Hepatocyte (in vitro differentiated cells): ENCODE results near the gene RADIL. TPM values are rescaled to one million over a fixed set of nuclear protein-coding genes. Genes with fewer than 3 reads are reported as not detected.

Source experiments
- DNase-seq: peaks from one replicate; pipeline ENCODE4 v3.0.0-alpha.2; 2016; ENCODE audit warnings: low spot score
- H2AFZ ChIP-seq: fragments of 200-600 bp; sonication (generic); 2 replicates; pipeline ENCODE4 v1.6.0; 2016; ENCODE audit warnings: antibody characterized with exemption, mild to moderate bottlenecking
- H3K27ac ChIP-seq: fragments of 200-600 bp; sonication (generic); 2 replicates; pipeline ENCODE4 v1.5.1; 2016; ENCODE audit warnings: mild to moderate bottlenecking
- H3K27me3 ChIP-seq: fragments of 200-600 bp; sonication (generic); 2 replicates; pipeline ENCODE4 v1.6.1; 2016
- H3K36me3 ChIP-seq: fragments of 200-600 bp; sonication (generic); replicated peaks from 2 replicates; pipeline ENCODE4 v1.5.1; 2016; ENCODE audit warnings: low read depth; ENCODE audit not compliant: insufficient read depth
- H3K4me1 ChIP-seq: fragments of 200-600 bp; sonication (generic); 2 replicates; pipeline ENCODE4 v1.5.1; 2016; ENCODE audit warnings: mild to moderate bottlenecking, moderate library complexity; ENCODE audit not compliant: insufficient read depth
- H3K4me2 ChIP-seq: fragments of 200-600 bp; sonication (generic); 2 replicates; pipeline ENCODE4 v1.6.0; 2016
- H3K4me3 ChIP-seq: fragments of 200-600 bp; sonication (generic); 2 replicates; pipeline ENCODE4 v1.5.1; 2016; ENCODE audit warnings: mild to moderate bottlenecking
- H3K79me2 ChIP-seq: fragments of 200-600 bp; sonication (generic); 2 replicates; pipeline ENCODE4 v1.6.0; 2017; ENCODE audit warnings: mild to moderate bottlenecking
- H3K9me2 ChIP-seq: fragments of 200-600 bp; sonication (generic); replicated peaks from 2 replicates; pipeline ENCODE4 v1.6.0; 2017; ENCODE audit warnings: mild to moderate bottlenecking; ENCODE audit not compliant: insufficient read depth
- H3K9me3 ChIP-seq: fragments of 200-600 bp; sonication (generic); 2 replicates; pipeline ENCODE4 v1.5.1; 2016; ENCODE audit warnings: low read depth, mild to moderate bottlenecking
- H4K20me1 ChIP-seq: fragments of 200-600 bp; sonication (generic); 2 replicates; pipeline ENCODE4 v1.6.0; 2016; ENCODE audit warnings: mild to moderate bottlenecking; ENCODE audit not compliant: insufficient read depth, poor library complexity, severe bottlenecking
- CTCF ChIP-seq: fragments of 200-600 bp; sonication (generic); IDR thresholded peaks from 2 replicates; pipeline ENCODE4 v1.5.1; 2016; ENCODE audit warnings: antibody characterized with exemption, mild to moderate bottlenecking; ENCODE audit not compliant: poor library complexity
- EZH2 ChIP-seq: fragments of 200-600 bp; sonication (generic); IDR thresholded peaks from 2 replicates; pipeline ENCODE4 v1.6.1; 2016; ENCODE audit warnings: antibody characterized with exemption, mild to moderate bottlenecking, borderline replicate concordance
- EZH2phosphoT487 ChIP-seq: fragments of 200-600 bp; sonication (generic); IDR thresholded peaks from one replicate; pipeline ENCODE4 v1.6.1; 2018; ENCODE audit warnings: antibody characterized with exemption, mild to moderate bottlenecking, low read depth, moderate library complexity; ENCODE audit not compliant: unreplicated experiment, severe bottlenecking
- WGBS: methylation state at CpG from one replicate; pipeline ENCODE4 v1.1.6; 2016; ENCODE audit warnings: low lambda C conversion rate; ENCODE audit errors: missing lambda C conversion rate; 5-methylcytosine and 5-hydroxymethylcytosine counted together
- polyA plus RNA-seq: library from polyadenylated mRNA; unstranded; fragments of >200 nt; fragmentation: Nextera tagmentation; extraction: Ambion mirVana; gene quantifications from 2 replicates; pipeline ENCODE4 v1.2.1, GENCODE V29; 2016
- total RNA-seq: library from RNA; depleted of rRNA; stranded (reverse); fragments of >200 nt; gene quantifications from 2 replicates; pipeline ENCODE4 v1.2.3, GENCODE V29; 2014

Gene RADIL
- total and polyA plus RNA-seq, 2 experiments from 2014 or later: 0.53 to 0.60 TPM

- no peaks in the 10 kb centered on the region for H3K27me3 ChIP-seq
- DNase-seq: no peak
- no peaks in the 10 kb centered on the region for H3K9me2 ChIP-seq
- H3K36me3 ChIP-seq: no peaks in the 10 kb centered on the region
- peaks cover 2% of the 10 kb centered on the region for H3K79me2 ChIP-seq
- H3K9me3 ChIP-seq: no peaks in the 10 kb centered on the region
- no peak overlapping the region for H3K27ac ChIP-seq
- TF ChIP-seq CTCF: no peak
- TF ChIP-seq EZH2phosphoT487: no peak
- TF ChIP-seq EZH2: no peak
- 99% methylated on average over 26 of the region's 40 CpGs for WGBS
- H3K4me3 ChIP-seq: no peak overlapping the region
- H3K4me1 ChIP-seq: no peaks in the 10 kb centered on the region
- H3K4me2 ChIP-seq: no peak overlapping the region
- no peaks in the 10 kb centered on the region for H4K20me1 ChIP-seq
- H2AFZ ChIP-seq: no peak overlapping the region
These were observed 124.3 kb downstream of the RADIL start for GRCh38 chr7:4759211-4759610.

- no peaks in the 10 kb centered on the region for H3K36me3 ChIP-seq
- H3K4me1 ChIP-seq: no peaks in the 10 kb centered on the region
- no peaks in the 10 kb centered on the region for H3K9me2 ChIP-seq
- H3K4me3 ChIP-seq: no peak overlapping the region
- H2AFZ ChIP-seq: no peak overlapping the region
- peaks cover 5% of the 10 kb centered on the region for H3K79me2 ChIP-seq
- no peak for TF ChIP-seq EZH2phosphoT487
- no peak for TF ChIP-seq EZH2
- no peak for TF ChIP-seq CTCF
- H3K27ac ChIP-seq: no peak overlapping the region
- no peaks in the 10 kb centered on the region for H3K9me3 ChIP-seq
- WGBS: 97% methylated on average over 29 of the region's 29 CpGs
- no peaks in the 10 kb centered on the region for H4K20me1 ChIP-seq
- H3K27me3 ChIP-seq: no peaks in the 10 kb centered on the region
- DNase-seq: no peak
- no peak overlapping the region for H3K4me2 ChIP-seq
These were observed 124.7 kb downstream of the RADIL start for GRCh38 chr7:4758791-4759190.

- no peak overlapping the region for H2AFZ ChIP-seq
- H3K9me2 ChIP-seq: no peaks in the 10 kb centered on the region
- H4K20me1 ChIP-seq: no peaks in the 10 kb centered on the region
- H3K27ac ChIP-seq: no peak overlapping the region
- 98% methylated on average over 19 of the region's 19 CpGs for WGBS
- H3K4me2 ChIP-seq: no peak overlapping the region
- H3K27me3 ChIP-seq: no peaks in the 10 kb centered on the region
- H3K9me3 ChIP-seq: no peaks in the 10 kb centered on the region
- H3K4me1 ChIP-seq: no peaks in the 10 kb centered on the region
- H3K4me3 ChIP-seq: no peak overlapping the region
- peaks cover 12% of the 10 kb centered on the region for H3K79me2 ChIP-seq
- DNase-seq: no peak
- H3K36me3 ChIP-seq: no peaks in the 10 kb centered on the region
- no peak for TF ChIP-seq EZH2
- TF ChIP-seq EZH2phosphoT487: no peak
- no peak for TF ChIP-seq CTCF
These were observed 125.4 kb downstream of the RADIL start for GRCh38 chr7:4758111-4758510.

- H3K9me3 ChIP-seq: no peaks in the 10 kb centered on the region
- H4K20me1 ChIP-seq: peaks cover 11% of the 10 kb centered on the region
- no peak overlapping the region for H3K4me2 ChIP-seq
- H3K27ac ChIP-seq: no peak overlapping the region
- no peak for DNase-seq
- H3K79me2 ChIP-seq: peaks cover 42% of the 10 kb centered on the region
- TF ChIP-seq EZH2 (no peak), CTCF (no peak)
- H3K36me3 ChIP-seq: no peaks in the 10 kb centered on the region
- 99% methylated on average over 18 of the region's 24 CpGs for WGBS
- no peaks in the 10 kb centered on the region for H3K9me2 ChIP-seq
- peaks cover 3% of the 10 kb centered on the region for H3K4me1 ChIP-seq
- no peaks in the 10 kb centered on the region for H3K27me3 ChIP-seq
- no peak overlapping the region for H2AFZ ChIP-seq
- no peak overlapping the region for H3K4me3 ChIP-seq
These were observed 128.5 kb downstream of the RADIL start for GRCh38 chr7:4755045-4755444.
